GM19351 (cell line): ENCODE measurements around the gene UGCG.

Experiments used
- ATAC-seq: cut with Tn5 transposase; IDR thresholded peaks from one replicate; pipeline ENCODE4 v1.9.1; 2021; ENCODE audit warnings: mild to moderate bottlenecking, moderate library complexity; ENCODE audit not compliant: unreplicated experiment

UGCG gene

GRCh38 chr9:111975709-111976108 is 79.1 kb downstream of the UGCG start:
- no peak for ATAC-seq

DNA sequence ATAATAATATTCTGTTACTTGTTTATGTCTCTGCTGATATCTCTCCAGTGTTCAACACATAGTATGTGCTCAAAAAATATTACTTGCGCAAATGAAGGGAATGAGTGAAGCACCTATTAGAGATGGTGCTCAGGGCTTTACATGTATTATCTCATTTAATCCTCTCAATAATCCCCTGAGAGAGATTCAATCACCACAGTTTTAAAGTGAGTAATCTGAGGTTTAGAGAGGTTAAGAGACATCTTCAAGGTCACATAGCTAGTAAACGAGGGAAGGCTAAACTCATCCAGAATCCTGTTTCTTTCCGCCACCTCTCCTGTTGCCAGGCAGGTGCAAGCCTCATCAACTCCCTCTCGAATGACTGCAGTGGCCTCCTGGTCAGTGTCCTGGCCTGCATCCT is 82.0 kb downstream of the UGCG start:
- no peak for ATAC-seq

DNA sequence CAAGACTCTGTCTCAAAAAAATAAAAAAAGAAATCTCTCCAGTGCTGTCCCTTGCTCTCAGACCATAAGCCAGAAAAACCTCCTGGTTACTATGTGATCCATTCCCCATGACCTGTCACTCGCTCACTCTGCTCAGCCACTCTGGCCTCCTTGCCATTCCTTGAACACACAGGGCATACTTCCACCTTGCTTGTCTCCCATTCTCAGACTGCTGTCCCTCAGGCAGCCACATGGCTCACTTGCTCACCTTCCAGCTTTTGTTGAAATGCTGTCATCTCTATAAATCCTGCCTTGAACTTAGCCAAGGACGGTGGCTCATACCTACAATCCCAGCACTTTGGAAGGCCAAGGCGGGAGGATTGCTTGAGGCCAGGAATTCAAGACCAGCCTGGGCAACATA is 82.9 kb downstream of the UGCG start:
- no peak for ATAC-seq

DNA sequence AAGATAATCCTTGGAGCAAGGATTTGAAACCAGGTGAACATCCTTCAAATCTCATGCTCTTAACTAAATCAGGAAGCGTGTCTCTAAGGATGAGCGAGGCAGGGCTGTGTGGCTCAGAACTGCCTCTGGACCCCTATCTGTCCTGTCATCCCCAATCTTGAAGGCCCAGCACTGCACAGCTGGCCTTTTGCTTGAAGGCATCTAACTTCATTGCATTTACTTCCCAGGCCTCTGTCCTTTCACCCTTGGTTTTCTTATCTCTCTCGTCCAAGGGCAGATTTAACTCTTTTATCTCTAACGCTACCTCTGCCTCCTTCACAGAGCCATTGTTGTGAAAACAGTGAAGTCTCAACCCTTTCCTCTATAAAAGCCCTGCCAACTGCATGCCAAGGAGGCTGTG is 83.8 kb downstream of the UGCG start:
- ATAC-seq = no peak

GRCh38 chr9:111983484-111983908 is 86.9 kb downstream of the UGCG start:
- peak; percentile 47 for ATAC-seq

DNA sequence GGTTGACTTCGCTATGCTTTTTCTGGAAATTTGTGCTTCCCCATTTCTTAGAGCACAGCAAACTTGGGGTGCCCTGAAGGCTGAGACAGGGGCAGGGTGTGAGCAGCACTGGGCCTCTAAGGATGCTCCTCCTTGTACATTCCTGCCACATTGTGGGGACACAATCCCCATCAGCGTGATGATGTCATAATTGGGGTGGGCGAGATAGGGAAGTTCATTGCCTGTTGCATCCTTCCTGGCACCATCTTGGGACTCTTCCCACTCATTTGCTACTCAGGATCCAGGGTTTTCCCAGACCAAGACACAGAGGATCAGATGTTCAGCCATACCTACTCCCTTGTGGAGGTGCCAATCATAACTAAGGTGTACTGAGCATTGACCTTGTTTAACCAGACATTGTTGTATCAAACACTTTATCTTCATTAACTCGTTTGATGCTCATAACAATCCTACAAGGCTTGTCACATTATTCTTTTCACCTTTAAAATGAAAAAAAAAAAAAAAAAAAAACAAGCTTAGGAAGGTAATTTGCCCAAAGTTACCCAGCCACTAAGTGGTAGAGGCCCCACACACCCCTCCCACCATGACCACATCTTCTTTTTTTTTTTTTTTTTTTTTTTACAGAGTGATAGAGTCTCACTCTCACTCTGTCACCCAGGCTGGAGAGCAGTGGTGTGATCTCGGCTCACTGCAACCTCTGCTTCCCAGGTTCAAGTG is 87.6 kb downstream of the UGCG start:
- ATAC-seq = no peak
